Esophagus muscularis mucosa (tissue), 4 donors: Measurements from ENCODE around the gene BCR. TPM values are rescaled to one million over a fixed set of nuclear protein-coding genes. Genes with fewer than 3 reads are reported as not detected.
A peak's percentile ranks its signal among the peaks of the same experiment; 100 is the strongest.

ENCODE experiments used
- DNase-seq: peaks from one replicate; pipeline ENCODE4 v3.0.0-alpha.2; 2017; ENCODE audit errors: extremely low spot score
- H3K27ac ChIP-seq, 4 donors: fragments of 200-600 bp; sonication (generic); replicated peaks in 1 of 4; 1 replicate in 3 of 4; 2 replicates in 1 of 4; pipeline ENCODE4 v1.5.1; 2016 to 2019; ENCODE audit warnings: mild to moderate bottlenecking in 1 of 4
- H3K27me3 ChIP-seq, 4 donors: fragments of 200-600 bp; sonication (generic); one replicate each; pipeline versions ENCODE4 v1.5.1 to v1.6.0; 2016 to 2019
- H3K36me3 ChIP-seq, 4 donors: fragments of 200-600 bp; sonication (generic); one replicate each; pipeline ENCODE4 v1.5.1; 2016 to 2019
- H3K4me1 ChIP-seq, 4 donors: fragments of 200-600 bp; sonication (generic); one replicate each; pipeline ENCODE4 v1.5.1; 2016 to 2019
- H3K4me3 ChIP-seq, 4 donors: fragments of 200-600 bp; sonication (generic); 1 replicate in 2 of 4; 2 replicates in 2 of 4; pipeline ENCODE4 v1.5.1; 2016 to 2019; ENCODE audit warnings: mild to moderate bottlenecking in 4 of 4, moderate library complexity in 1 of 4
- H3K9me3 ChIP-seq, 4 donors: fragments of 200-600 bp; sonication (generic); 1 replicate in 3 of 4; 2 replicates in 1 of 4; pipeline ENCODE4 v1.5.1; 2016 to 2019
- EP300 ChIP-seq: sonication (generic); formaldehyde crosslinking; IDR thresholded peaks from one replicate; pipeline ENCODE4 v1.6.1; 2017; ENCODE audit warnings: antibody characterized with exemption
- POLR2A ChIP-seq: fragments of 450-650 bp; IDR thresholded peaks from one replicate; pipeline ENCODE4 v1.6.1; 2017; ENCODE audit warnings: antibody characterized with exemption, moderate library complexity, mild to moderate bottlenecking, low read depth
- POLR2AphosphoS5 ChIP-seq, 2 donors: sonication (generic); formaldehyde crosslinking; IDR thresholded peaks; one replicate each; pipeline ENCODE4 v1.6.1; 2017; ENCODE audit warnings: antibody characterized with exemption in 2 of 2
- WGBS: methylation state at CpG from one replicate; pipeline ENCODE4 v1.1.5; 2018; 5-methylcytosine and 5-hydroxymethylcytosine counted together
- intact Hi-C: fragments of 100-400 bp; cut with DNase I; formaldehyde crosslinking; loops from one replicate; pipeline ENCODE4 v1.15.1; 2023
- total RNA-seq, 4 donors: library from RNA; depleted of rRNA; stranded (reverse); fragments of >200 nt; gene quantifications; one replicate each; pipeline versions ENCODE4 v1.1.0 to v1.2.1, GENCODE V29; 2016
- TF ChIP-seq, protein P1 (sequence below), 3 experiments: fragments of 200-600 bp in 2 of 3; fragments of 450-650 bp in 1 of 3; sonication (generic) in 2 of 3; IDR thresholded peaks; one replicate each; pipeline ENCODE4 v1.5.1; 2017 to 2019; ENCODE audit warnings: antibody characterized with exemption in 3 of 3, mild to moderate bottlenecking in 2 of 3, moderate library complexity in 1 of 3

Gene BCR
- total RNA-seq, 4 donors from 2014 or later = 35.7 to 58.5 (median 48.0) TPM

DNA sequence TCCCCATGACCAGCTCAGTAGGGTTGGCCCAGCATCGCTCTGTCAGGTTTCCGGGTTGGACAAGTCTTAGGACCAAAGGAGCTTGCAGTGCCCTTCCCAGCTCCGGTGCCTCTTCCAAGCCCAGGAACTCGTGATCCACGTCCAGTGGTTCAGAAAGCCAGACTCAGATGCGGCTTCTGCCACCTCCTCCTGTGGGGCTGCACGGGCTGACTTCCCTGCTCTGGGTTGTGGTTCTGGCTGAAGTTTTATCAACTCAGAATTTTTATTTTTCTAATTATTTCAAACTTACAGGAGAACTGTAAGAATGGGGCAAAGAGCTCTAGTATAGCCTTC is 85.0 kb downstream of the BCR start:
- Histone ChIP-seq H3K9me3 (no peaks in the 10 kb centered on the region), H3K36me3 (peaks cover 33 to 91% (median 73%) of the 10 kb centered on the region in 4 donors), H3K27ac (peak overlapping the region in 1 of 4 donors; percentile 28), H3K27me3 (no peaks in the 10 kb centered on the region), H3K4me1 (peaks cover 0 to 13% (median 0%) of the 10 kb centered on the region in 4 donors), H3K4me3 (no peak overlapping the region)
- intact Hi-C loops = no loop called here
- WGBS = 100% methylated on average over 5 of the region's 7 CpGs
- DNase-seq = no peak
- TF ChIP-seq, protein P1, sequence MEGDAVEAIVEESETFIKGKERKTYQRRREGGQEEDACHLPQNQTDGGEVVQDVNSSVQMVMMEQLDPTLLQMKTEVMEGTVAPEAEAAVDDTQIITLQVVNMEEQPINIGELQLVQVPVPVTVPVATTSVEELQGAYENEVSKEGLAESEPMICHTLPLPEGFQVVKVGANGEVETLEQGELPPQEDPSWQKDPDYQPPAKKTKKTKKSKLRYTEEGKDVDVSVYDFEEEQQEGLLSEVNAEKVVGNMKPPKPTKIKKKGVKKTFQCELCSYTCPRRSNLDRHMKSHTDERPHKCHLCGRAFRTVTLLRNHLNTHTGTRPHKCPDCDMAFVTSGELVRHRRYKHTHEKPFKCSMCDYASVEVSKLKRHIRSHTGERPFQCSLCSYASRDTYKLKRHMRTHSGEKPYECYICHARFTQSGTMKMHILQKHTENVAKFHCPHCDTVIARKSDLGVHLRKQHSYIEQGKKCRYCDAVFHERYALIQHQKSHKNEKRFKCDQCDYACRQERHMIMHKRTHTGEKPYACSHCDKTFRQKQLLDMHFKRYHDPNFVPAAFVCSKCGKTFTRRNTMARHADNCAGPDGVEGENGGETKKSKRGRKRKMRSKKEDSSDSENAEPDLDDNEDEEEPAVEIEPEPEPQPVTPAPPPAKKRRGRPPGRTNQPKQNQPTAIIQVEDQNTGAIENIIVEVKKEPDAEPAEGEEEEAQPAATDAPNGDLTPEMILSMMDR (IDR thresholded peaks at IDR 0.05) = no peak

DNA sequence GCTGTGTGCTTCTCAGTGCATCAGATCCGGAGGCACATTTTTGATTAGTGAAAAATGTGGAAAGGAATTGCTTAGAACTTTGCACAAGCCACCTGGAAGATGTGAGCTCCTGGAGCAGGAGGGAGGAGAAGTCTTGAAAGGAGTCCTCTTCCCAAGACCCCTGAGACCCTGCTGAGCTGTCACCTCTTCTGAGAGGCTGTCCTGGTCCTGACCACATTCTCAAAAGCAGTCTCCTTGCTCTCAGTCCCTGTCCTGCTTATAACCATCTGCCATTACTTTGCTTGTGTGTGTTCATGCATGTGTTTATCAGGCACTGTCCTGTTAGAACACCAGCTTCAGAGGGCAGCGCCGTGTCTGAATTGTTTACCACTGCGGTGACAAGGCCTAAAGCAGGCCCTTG is 86.5 kb downstream of the BCR start:
- DNase-seq = no peak
- 100% methylated on average over 4 of the region's 4 CpGs for WGBS
- H3K4me1 ChIP-seq = peaks cover 0 to 13% (median 0%) of the 10 kb centered on the region in 4 donors
- no peaks in the 10 kb centered on the region for H3K9me3 ChIP-seq
- no peak overlapping the region for H3K4me3 ChIP-seq
- H3K27me3 ChIP-seq = no peaks in the 10 kb centered on the region
- no peak overlapping the region for H3K27ac ChIP-seq
- TF ChIP-seq POLR2A (no peak), POLR2AphosphoS5 (IDR thresholded peaks at IDR 0.05) (no peak), EP300 (no peak)
- TF ChIP-seq, protein P1 (IDR thresholded peaks at IDR 0.05) = no peak
- intact Hi-C loops = no loop called here
- peaks cover 31 to 91% (median 72%) of the 10 kb centered on the region in 4 donors for H3K36me3 ChIP-seq

DNA sequence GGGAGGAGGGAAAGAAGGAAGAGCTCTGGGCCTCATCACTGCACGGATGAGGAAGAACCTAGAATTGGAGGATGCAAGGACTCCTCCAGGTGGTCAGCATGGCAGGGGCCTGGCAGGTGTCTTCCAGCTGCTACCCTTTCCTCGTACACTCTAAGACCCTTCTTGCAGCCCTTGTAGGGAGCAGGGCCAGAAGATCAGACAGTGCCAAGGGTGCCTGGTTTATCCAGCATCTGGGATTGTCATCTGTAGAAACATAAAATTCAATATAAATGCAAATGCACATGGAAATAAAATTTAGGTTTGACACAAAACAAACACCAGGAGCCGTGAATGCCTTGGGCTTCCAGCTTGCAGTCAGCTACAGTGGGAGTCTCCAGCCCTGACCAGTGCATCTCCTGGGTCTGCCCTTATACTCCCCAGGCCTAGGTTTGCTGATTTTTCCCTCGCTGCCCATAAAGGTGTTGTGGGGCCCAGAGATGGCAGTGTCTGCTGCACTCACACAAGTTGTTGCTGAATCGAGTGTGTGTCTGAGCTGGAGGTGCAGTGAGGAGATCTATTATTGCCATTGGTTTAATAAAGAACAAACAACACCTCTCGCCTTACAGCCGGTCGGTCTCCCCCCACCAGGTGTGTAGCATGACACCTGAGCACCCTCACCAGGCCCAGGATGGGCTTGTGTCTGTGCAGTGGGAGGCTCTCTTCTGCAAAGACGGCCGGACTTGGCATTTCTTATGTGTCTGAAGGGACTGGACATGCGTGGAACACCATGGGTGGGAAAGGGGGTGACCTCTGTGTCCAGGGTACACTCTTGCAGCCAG is 87.1 kb downstream of the BCR start:
- DNase-seq = no peak
- no peaks in the 10 kb centered on the region for H3K9me3 ChIP-seq
- intact Hi-C loops = no loop called here
- peaks cover 24 to 91% (median 72%) of the 10 kb centered on the region in 4 donors for H3K36me3 ChIP-seq
- no peaks in the 10 kb centered on the region for H3K27me3 ChIP-seq
- H3K27ac ChIP-seq = no peak overlapping the region
- H3K4me1 ChIP-seq = peaks cover 0 to 13% (median 0%) of the 10 kb centered on the region in 4 donors
- no peak overlapping the region for H3K4me3 ChIP-seq
- TF ChIP-seq POLR2A = no peak
- TF ChIP-seq, protein P1 (IDR thresholded peaks at IDR 0.05) = no peak
- 94% methylated on average over 11 of the region's 11 CpGs for WGBS

DNA sequence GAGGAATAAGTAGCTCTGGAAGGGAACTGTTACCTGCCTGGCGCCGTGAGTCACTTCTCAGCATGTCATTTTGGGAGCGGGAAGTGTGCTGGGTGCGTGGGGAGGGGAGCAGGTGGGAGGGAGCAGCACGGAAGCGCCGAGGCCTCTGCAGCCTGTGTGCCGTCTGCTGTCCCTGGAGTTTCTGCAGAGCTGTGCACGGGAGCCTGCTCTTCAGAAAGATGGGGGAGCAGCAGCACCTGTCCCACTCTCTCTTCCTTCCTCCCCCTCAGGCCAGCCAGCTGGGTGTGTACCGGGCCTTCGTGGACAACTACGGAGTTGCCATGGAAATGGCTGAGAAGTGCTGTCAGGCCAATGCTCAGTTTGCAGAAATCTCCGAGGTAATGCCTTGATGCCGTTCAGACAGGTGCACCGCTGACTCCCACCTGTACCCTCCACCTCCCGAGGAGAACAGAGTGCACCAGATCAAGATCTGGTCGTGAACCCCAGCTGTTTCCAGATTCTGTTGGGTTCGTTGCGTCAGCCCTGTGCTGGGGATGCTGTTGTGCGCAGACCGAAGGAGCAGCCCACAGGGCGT is 87.9 kb downstream of the BCR start:
- Histone ChIP-seq H3K27ac (no peak overlapping the region), H3K27me3 (no peaks in the 10 kb centered on the region), H3K36me3 (peaks cover 26 to 91% (median 74%) of the 10 kb centered on the region in 4 donors), H3K9me3 (no peaks in the 10 kb centered on the region), H3K4me1 (peaks cover 0 to 13% (median 0%) of the 10 kb centered on the region in 4 donors), H3K4me3 (no peak overlapping the region)
- no peak for DNase-seq
- intact Hi-C loops = no loop called here
- 94% methylated on average over 16 of the region's 22 CpGs for WGBS
- TF ChIP-seq POLR2A = no peak
- no peak for TF ChIP-seq POLR2AphosphoS5 (IDR thresholded peaks at IDR 0.05)
- TF ChIP-seq, protein P1 (IDR thresholded peaks at IDR 0.05) = no peak
- TF ChIP-seq EP300 = no peak
